GM21737 (cell line): ENCODE data around the gene SDK2.

Experiments used
- ATAC-seq: cut with Tn5 transposase; IDR thresholded peaks from one replicate; pipeline ENCODE4 v1.9.1; 2021; ENCODE audit warnings: mild to moderate bottlenecking, moderate library complexity; ENCODE audit not compliant: unreplicated experiment

The SDK2 gene

DNA sequence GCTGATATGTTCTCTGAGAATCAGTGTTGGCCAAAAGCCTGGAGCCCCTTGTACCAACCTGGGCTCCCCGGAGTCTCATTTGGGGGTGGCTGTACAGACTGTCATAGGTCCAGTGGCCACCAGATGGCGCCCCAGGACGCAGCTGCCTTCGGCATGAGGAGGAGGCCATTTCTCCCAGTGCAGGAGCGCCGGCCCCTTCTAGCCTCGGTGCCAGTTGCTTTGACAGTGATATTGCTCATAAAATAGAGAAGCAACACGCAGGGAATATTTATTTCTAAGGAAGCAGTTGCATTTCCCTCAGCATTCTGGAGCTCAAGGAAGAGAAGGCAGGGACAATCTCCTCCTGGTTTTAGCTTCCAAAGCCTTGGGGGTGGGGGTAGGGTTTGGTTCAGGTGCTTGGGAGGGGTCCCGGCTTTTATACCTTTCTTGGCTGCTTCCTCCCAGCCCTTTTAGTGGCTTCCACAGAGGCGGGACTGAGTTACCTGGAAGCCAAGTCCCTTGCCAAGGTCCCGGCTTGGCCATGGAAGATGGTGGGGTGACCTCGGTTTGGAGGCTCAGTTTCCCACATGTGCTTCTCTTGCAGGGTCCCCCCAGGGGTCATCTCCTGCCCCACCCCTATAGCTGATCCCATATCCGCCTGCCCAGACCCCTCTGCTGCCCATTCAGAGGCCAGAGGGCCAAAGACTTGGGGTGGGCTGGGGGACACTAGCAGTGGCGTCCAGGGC, 214.6 kb downstream of the SDK2 start:
- ATAC-seq = peak; percentile 67

DNA sequence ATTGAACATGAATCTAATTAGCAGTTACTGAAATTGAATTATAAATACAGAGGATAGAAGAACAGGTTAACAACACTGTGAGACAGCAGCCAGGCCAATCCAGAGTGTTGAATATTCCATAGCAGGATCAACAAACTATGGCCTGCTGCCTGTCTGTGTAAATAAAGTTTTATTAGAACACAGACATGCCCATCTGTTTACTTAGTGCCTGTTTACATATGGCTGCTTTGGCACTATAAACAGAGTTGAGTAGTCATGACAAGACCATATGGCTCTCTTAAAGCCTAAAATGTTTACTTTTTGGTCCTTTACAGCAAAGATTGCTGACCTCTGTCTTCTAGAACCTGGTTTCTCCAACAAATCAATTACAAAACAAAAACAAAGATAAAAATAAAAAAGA, 217.0 kb downstream of the SDK2 start:
- ATAC-seq = no peak

DNA sequence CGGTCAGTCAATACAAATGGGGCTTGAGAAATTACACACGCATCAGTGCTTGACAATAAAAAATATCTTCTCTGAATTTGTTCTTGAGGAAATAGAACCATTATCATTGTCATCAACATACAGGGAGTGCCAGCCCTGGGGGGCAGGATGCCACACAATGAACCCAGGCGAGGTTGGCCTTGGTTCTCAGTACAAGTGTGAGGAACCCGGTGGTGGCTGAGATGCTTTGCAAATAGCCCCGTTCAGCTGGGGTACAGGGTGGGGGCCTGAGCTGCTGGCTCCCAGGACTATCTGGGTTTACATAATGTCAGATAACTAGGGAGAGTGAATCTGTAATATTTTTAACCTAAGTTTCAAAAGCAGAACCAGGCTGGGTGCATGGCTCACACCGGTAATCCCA, 219.7 kb downstream of the SDK2 start:
- no peak for ATAC-seq

DNA sequence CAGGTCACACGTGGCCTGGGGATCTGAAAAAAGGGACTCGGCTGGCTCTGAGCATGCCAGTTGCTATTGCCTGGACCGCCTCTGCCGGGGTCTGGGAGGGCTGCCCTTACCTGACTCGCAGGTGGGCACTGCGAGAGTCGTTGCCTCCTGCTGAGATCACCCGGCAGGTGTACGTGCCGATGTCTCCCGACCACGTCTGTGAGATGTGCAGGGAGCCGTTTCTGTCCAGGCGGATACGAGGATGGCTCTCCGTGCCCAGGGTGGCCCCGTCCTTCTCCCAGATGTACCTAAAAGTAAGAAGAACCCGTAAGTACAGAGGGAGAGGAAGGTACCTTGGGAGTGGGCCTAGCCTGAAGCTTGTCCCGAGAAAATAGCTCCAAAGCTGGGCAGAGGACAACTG, 220.4 kb downstream of the SDK2 start:
- ATAC-seq = no peak

DNA sequence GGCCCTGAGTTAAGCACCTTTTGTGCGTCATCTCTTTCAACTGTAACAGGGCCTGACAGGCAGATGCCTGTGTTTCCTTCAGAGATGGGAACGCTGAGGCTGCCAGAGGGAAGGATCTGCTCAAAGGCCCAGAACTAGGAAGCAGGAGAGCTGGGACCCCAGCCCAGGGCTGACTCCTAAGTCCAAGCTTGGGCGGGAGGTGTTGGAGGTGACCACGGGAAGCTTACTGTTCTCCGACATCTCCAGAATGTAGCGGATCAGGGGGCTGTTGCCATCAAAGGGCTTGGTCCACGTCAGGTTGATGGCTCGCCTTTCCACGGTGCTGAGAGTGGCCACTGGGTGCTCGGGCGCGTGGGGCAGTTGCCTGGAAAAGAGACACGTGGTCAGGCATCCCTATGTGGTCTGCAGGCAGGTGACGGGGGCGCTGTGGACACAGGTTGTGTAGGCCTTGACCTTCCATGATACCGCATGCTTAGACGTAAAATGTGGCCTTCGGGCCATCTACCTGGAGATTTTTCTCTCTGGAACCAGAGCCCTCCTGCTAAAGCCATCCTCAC, 221.0 kb downstream of the SDK2 start:
- ATAC-seq = no peak

DNA sequence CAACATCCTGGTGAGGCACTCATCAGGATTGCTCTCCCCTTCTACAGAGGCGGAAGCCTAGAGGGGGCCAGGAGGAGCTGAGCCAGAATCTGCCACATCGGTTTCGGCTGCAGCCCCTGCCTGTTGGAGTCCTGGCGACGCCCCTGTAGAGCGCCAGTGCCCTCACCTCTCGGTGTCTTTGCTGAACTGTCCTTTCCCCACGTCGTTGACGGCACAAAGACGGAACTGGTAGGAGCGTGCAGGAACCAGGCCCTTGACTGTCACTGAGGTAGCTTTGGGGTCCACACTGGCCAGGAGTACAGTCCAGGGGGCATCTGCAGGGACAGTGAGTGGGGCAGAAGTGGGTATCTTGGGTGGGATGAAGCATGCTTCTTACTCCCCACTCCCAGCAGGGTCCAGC, 222.1 kb downstream of the SDK2 start:
- ATAC-seq = no peak

DNA sequence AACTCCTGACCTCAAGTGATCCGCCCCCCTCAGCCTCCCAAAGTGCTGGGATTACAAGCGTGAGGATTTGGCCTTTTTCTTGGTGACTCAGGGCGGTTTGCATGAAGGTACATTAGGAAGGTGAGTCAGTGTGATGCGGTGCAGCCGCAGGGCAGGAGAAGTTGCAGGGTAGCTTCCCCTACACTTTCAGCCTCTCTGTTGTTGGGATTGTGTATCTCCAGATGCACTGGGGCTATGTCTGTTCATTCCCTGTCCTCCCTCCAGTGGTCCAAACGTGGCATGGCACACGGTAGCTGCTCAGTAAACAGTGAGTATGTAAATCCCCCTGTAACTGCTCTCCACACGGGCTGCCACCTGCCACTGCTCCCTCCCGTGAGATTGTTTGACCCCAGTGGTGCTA, 223.3 kb downstream of the SDK2 start:
- ATAC-seq = no peak

DNA sequence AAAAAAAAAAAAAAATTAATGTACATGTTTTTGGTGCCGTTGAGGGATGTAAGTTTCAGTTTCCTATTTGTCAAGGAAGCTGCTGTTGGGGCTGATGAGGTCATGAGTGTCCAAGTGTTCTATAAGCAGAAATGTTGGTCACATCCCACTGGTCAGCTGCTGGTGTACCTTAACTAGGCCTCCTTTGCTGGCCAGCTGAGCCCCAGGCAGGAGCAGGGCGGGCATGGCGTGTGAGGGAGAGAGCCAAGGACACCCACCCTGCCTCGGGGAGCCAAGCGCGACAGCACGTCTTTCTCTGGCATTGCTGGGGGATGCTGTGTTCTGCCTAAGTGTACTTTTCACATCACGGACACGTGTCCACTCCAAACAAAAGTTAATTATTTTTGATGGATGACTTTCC, 224.4 kb downstream of the SDK2 start:
- no peak for ATAC-seq

DNA sequence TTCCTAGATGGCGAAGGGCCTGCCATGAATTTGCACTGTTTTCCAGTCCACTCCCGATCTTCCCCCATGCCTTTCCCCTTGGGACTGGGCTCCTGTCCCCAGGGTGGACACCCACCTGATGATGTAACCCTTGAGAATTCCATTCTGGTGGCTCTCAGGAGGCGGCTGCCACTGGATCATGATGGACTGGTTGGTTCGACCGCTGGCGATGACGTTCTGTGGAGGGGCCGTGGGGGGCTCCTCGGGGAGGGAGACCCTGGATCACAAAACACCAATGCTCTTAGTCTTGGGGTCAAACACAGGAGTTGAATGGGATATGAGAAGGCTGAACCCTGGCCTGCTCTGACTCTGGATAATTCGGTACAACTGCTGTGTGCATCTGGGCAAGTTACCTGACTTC, 225.2 kb downstream of the SDK2 start:
- ATAC-seq = no peak

DNA sequence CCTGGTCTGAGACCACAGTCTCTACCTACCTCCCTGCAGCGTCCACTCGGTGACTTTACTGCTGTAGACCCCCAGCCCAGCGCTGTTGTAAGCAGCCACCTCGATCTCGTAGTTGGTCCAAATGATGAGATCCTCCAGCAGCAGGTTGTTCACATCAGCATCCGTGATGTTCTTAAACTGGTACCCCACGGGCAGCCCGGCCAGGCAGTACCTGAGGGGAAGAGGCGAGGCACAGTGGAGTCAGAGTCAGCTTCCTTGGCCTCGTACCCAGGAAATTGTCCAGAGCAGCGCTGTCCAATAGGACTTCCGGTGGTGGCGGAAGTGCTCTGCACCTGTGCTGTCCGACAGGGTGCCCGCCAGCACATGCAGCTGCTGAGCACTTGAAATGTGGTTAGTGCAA, 228.5 kb downstream of the SDK2 start:
- ATAC-seq = no peak

DNA sequence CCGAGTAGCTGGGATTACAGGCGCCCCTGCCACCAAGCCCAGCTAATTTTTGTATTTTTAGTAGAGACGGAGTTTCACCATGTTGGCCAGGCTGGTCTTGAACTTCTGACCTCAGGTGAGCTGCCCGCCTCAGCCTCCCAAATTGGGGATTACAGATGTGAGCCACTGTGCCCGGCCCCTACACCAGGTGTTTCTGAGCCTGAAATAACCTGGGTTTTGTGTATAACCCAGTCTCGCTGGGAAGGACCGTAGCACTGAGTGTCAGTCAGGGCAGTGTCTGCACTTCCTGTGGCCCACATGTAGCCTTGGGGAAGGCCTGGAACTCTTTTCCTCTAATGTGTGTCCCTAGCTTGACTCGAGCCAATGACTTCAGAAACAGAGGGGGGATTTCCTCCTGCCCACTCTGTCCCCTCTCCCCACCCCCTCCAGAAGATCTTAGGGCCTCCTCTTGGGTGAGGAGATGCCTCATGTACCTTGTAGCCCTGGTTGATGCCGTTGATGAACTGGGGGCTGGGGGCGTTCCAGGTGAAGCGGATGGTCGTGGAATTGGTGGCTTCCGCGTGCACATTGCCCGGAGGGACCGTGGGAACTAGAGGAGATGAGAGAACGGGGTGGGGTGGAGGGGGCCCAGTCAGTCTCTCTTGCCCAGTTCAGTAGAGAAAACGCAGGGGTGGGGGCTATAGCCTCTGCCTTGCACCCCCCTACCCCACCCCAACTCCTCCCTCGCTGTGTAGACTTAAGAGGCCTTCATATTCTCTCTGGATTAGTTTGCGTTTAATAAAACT, 229.9 kb downstream of the SDK2 start:
- no peak for ATAC-seq

DNA sequence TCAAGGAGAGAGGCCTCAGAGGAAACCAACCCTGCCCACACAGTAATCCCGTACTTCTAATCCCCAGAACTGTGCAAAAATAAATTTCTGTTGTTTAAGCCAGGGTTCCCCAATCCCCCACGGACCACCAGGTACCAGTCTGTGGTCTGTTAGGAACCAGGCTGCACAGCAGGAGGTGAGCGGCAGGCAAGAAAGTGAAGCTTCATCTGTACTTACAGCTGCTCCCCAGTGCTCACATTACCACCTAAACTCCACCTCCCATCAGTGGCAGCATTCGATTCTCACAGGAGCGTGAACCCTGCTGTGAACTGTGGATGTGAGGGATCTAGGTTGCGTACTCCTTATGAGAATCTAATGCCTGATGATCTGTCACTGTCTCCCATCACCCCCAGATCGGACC, 231.3 kb downstream of the SDK2 start:
- ATAC-seq = no peak

DNA sequence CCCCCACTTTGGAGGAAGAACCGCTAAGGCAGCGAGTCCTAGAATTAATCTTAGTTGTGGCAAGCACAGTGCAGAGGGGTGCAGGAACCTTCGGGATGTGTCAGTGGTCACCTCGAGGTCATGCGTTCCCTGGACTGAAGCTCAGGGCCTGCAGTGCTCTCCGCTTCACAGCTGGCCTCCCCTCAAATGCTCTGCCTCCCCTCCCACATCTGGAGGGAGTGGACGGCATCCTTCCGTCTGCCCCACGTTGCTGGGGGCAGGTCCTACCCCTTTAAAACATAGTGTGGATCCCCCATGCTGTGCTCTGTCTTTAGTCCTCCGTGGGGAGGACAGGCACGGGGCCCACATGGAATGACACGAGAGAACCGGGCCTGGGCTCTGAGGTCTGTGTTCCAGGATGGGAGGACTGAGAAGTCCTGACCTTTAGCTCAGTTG, 232.9 kb downstream of the SDK2 start:
- ATAC-seq = no peak

DNA sequence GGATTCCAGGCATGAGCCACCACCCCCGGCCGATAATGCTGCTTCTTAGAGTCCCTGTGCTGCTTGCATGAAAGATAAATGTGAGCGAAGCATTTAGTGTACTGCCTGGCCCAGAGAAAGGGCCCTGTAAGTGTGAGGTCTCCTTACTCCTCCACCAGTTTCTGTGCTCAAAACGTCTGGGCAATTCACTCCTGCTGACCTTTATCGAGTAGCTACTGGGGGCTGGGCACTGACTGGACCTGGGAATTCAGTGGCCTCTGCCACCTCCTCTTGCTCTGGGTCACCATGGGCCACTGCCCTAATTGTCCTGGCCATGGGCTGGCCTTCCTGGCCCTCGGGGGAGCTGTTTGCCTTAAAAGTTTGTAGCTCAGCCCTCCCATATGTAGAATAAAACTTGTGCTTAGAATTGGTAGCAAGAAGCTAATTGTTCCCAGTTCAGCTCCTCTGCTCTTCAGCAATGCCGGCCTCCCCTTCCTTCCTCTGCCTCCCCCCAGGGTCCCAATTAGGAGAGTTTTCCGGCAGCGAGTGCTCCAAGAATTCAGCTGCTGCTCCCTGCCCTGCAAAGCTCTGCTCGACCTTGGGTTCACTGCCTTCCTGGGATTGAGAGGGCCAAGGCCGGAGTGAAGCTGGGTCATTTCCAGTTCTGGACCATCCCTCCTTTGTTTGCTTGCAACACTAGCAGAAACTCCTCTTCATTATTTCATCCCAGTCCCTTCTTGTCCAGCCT, 233.5 kb downstream of the SDK2 start:
- no peak for ATAC-seq

DNA sequence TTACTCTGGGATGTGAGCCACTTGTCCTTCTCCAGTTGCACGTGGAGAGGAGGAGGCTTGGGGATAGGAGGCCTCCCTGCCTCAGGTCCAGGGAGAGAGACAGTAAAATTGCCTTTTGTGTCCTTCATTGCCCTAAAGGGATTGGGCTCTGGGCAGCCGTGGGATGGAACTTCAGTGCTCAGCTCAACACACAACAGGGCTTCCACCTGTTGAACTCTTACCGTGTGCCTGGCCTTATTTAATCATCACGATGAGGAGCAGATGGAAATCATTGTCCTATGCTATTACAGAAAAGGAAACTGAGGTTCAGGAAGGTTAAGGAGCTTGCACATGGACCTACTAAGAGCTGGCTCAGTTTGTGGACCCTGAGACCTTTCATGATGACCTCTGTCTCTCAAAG, 240.0 kb downstream of the SDK2 start:
- ATAC-seq = no peak

DNA sequence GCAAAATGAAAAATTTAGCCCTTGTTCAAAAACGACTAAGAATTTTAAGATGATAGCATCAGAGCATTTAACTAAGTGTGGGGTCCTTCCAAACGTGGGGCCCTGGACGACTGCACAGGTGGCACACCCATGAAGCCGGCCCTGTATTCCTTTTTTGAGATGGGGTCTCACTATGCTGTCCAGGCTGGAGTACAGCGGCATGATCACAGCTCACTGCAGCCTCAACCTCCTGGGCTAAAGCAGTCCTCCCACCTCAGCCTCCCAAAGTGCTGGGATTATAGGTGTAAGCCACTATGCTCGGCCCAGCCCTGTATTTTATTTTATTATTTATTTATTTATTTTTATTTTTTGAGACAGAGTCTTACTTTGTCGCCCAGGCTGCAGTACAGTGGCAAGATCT, 241.8 kb downstream of the SDK2 start:
- ATAC-seq = no peak

DNA sequence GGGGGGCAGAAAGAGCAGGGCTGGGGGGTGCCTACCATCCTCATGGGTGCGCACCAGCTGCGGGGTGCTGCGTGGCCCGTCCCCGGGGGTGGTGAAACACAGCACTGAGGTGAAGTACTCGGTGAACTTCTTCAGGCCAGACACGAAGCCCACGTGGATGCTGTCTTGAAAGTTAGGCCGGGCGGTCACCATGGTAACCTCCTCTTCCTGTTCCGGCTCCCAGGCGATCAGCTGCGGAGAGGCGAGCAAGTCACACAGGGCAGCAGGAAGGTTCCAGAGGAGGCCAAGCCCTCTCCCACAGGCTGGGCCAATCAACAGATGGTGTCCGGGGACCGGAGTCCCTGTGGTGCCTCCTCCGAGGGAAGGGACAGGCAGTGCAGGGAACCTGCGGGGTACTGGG, 242.3 kb downstream of the SDK2 start:
- ATAC-seq = no peak

DNA sequence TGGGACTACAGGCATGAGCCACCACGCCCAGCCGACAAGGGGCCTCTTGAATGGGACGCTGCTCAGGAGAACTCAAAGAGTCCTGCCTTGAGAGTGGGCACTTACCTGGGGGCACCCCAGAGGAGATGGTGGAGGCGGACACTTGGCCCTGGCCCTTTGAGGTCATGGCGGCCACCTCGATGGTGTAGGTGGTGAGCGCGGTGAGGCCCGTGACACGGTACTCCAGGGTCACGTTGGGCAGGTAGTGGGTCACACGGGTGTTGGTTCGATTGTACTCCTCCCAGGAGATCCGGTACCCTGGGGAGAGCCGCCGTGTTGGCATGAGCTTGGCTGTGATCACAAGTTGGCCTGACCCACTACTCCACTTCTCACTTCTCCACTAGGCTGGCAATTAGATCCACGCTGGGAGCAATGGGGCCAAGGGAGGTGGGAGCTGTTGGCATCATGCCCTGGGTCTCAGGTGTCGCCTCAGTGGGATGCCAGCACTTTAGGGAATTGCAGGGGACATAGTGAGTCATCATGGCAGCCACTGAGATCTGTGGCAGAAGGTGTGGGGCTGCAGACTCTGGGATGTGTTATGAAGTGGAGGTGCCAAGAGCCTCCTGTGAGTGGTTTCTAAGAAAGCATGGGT, 243.2 kb downstream of the SDK2 start:
- ATAC-seq = no peak

DNA sequence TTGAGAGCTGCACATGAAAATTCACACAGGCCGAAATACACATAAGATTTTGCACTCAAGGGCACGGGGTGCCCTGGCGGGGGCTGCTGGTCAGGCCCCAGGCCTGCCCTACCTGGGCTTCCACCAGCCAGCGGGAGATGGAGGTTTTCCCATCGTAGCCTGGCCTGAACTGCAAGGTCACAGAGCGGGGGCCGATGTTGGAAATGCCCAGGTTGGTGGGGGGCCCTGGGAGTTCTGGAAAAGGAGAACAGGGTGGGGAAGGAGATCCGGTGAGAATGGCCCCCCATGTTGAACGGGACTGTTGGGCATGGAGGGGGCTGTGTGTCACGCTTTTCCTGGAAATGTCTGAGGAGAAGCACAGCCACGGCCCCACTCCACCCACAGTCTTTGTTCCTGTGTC, 245.2 kb downstream of the SDK2 start:
- ATAC-seq = no peak

DNA sequence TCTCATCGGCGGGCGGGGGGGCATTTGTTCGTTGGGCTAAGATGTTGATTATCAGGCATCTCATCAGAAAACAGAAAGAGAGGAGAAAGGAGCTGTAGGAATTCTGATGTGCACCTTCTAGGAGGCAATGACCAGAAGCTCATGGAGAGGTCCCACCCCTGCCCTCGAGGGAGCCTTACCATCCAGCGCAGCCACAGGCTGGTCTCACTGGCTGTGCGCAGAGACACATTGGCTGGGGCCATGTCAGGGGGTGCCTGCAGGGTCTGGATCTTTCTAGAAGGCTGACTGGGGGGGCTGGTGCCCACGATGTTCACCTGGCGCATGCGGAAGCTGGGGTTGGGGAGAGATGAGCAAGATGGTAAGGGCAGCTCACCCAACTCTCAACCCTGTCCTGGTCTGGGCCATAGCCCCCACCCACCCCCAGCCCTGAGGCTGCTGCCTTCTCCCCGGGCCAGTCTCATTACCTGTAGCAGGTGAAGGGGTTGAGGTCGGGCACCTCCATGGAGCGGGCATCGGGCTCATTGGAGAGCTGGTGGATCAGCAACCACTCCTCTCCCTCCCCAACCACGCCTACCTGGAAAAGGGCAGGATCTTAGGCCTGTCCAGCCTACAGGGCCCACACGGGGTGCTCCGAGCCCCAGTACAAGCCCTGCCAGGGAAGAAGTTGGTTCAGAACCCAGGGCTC, 246.2 kb downstream of the SDK2 start:
- ATAC-seq = no peak
